GM12878 (cell line): Measurements from ENCODE around the gene ENO2. TPM values are rescaled to one million over a fixed set of nuclear protein-coding genes. Genes with fewer than 3 reads are reported as not detected.

Experiments
- ASH2L ChIP-seq: fragments of 300-600, 200-600 bp; sonication (generic); IDR thresholded peaks from 2 replicates; pipeline ENCODE4 v1.6.1; 2017; ENCODE audit warnings: low read depth, mild to moderate bottlenecking, borderline replicate concordance
- ATF2 ChIP-seq: IDR thresholded peaks from 2 replicates; pipeline ENCODE4 v1.6.1; 2012; ENCODE audit warnings: low read length, inconsistent platforms
- BHLHE40 ChIP-seq, 2 experiments: fragments of 450-650 bp in 1 of 2; IDR thresholded peaks; 2 replicates each; pipeline ENCODE4 v1.6.1; 2011 to 2017; ENCODE audit warnings: low read depth in 2 of 2, borderline replicate concordance in 1 of 2, improper control_type of control experiment in 1 of 2, low read length in 1 of 2, mild to moderate bottlenecking in 1 of 2
- CEBPZ ChIP-seq: fragments of 150-350 bp; IDR thresholded peaks from 2 replicates; pipeline ENCODE4 v1.6.1; 2016; ENCODE audit warnings: low read depth, low read length
- CUX1 ChIP-seq: IDR thresholded peaks from 2 replicates; pipeline ENCODE4 v1.6.1; 2012; ENCODE audit warnings: improper control_type of control experiment, low read depth, low read length; ENCODE audit not compliant: insufficient replicate concordance
- MXI1 ChIP-seq: fragments of 150-350 bp; IDR thresholded peaks from 2 replicates; pipeline ENCODE4 v1.6.1; 2011; ENCODE audit warnings: low read depth, mild to moderate bottlenecking, inconsistent platforms, low read length, improper control_type of control experiment
- PML ChIP-seq: IDR thresholded peaks from 2 replicates; pipeline ENCODE4 v1.6.1; 2012; ENCODE audit warnings: low read length, inconsistent platforms
- PRDM15 ChIP-seq: fragments of 450-650 bp; formaldehyde crosslinking; IDR thresholded peaks from 2 replicates; pipeline ENCODE4 v1.4.0; 2020; ENCODE audit warnings: mild to moderate bottlenecking, moderate library complexity
- SMC3 ChIP-seq: IDR thresholded peaks from 2 replicates; pipeline ENCODE4 v1.6.1; 2011; ENCODE audit warnings: low read length, improper control_type of control experiment, borderline replicate concordance
- ZNF592 ChIP-seq: fragments of 450-650 bp; IDR thresholded peaks from 2 replicates; pipeline ENCODE4 v1.6.1; 2017; ENCODE audit warnings: mild to moderate bottlenecking, moderate library complexity
- polyA plus RNA-seq, 11 experiments: library from polyadenylated mRNA; depleted of rRNA in 4 of 11; unstranded in 6 of 11; stranded (reverse) in 5 of 11; fragments of >200 nt; fragmentation: Nextera tagmentation in 4 of 11; fragmentation: Illumina TruSeq in 1 of 11; extraction: Ambion mirVana in 4 of 11; extraction: Trizol in 1 of 11; gene quantifications; 1 replicate in 1 of 11; 2 replicates in 10 of 11; pipeline versions ENCODE4 v1.2.1 to v1.2.3, GENCODE V29; 2011 to 2016; ENCODE audit warnings: inconsistent platforms in 2 of 11, missing spikeins in 2 of 11, low read depth in 1 of 11
- total RNA-seq, 4 experiments: library from RNA; depleted of rRNA in 3 of 4; stranded (reverse); fragments of >200 nt in 3 of 4; fragmentation: Illumina TruSeq in 1 of 4; extraction: Trizol in 1 of 4; gene quantifications; 2 replicates each; pipeline versions ENCODE4 v1.2.1 to v1.2.3, GENCODE V29; 2013 to 2021

The ENO2 gene
- total and polyA plus RNA-seq, 10 of the 15 experiments (the other 5 are each of a cell fraction or from before 2014, with no cell fraction given), result 24.8 to 196 (median 43.1) TPM

GRCh38 chr12:6970096-6970527, 55.7 kb downstream of the ENO2 start (continued):
- TF ChIP-seq SMC3 (no peak), ASH2L (no peak), CEBPZ (no peak), PRDM15 (CRISPR knock-in tag) (no peak), ZNF592 (no peak), BHLHE40 (IDR thresholded peaks at IDR 0.05; ENCODE audit: borderline replicate concordance in 1 of 2, low read depth in 2 of 2, low read length in 1 of 2) (no peak), ATF2 (no peak), MXI1 (no peak), PML (no peak), CUX1 (no peak)
